ENCODE measurements around the gene HNRNPH3.

Gene HNRNPH3

GRCh38 chr10:68371604-68372003 lies 39.7 kb downstream of the HNRNPH3 start:
- no peak for DNase-seq (ENCODE audit: extremely low read depth in 1 of 2, low read depth in 1 of 2)

DNA sequence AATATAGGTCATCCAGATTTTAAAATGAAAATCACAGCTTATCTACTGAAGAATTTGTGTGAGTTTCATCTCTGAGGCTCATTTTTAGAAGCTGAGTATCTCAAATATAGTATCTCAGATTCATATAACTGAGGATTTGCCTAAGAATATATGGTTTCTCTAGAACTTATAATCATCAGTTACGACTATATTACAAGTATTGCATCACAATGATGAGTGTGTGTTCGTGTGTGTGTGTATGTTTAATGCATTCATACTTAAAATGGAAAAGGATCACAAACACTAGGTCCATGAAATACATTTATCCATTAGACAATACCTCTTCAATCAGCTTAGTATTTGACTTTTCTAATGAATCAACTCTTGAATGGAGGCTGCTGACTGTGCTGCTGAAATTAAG lies 53.9 kb downstream of the HNRNPH3 start:
- no peak for DNase-seq (ENCODE audit: extremely low read depth in 1 of 2, low read depth in 1 of 2)
